Keratinocyte (primary cell): ENCODE data around the gene NRF1. TPM values are rescaled to one million over a fixed set of nuclear protein-coding genes. Genes with fewer than 3 reads are reported as not detected.

ENCODE experiments used
- DNase-seq: peaks from one replicate; pipeline ENCODE4 v3.0.0-alpha.2; 2011; ENCODE audit warnings: low read depth, missing footprints, low spot score
- FAIRE-seq: peaks from 2 replicates; lab custom pipeline; 2011; peaks lifted over from hg19 to GRCh38; lab: Jason Lieb, UNC
- H2AFZ ChIP-seq: 2 replicates; pipeline ENCODE4 v1.6.0; 2012; ENCODE audit warnings: low read length, control low read depth, inconsistent platforms; ENCODE audit not compliant: control insufficient read depth
- H3K27ac ChIP-seq: 2 replicates; pipeline ENCODE4 v1.5.1; 2011; ENCODE audit warnings: low read length; ENCODE audit not compliant: control insufficient read depth, insufficient read depth
- H3K27me3 ChIP-seq: 3 replicates; pipeline ENCODE4 v1.6.0; 2011; ENCODE audit warnings: low read length; ENCODE audit not compliant: control insufficient read depth, insufficient read depth; ENCODE audit errors: extremely low read depth
- H3K36me3 ChIP-seq, 2 experiments: 2 replicates in 1 of 2; 3 replicates in 1 of 2; pipeline ENCODE4 v1.5.1; 2011; ENCODE audit warnings: low read length in 2 of 2, mild to moderate bottlenecking in 1 of 2; ENCODE audit not compliant: control insufficient read depth in 2 of 2, insufficient read depth in 2 of 2; ENCODE audit errors: extremely low read depth in 1 of 2
- H3K4me1 ChIP-seq: 3 replicates; pipeline ENCODE4 v1.5.1; 2011; ENCODE audit warnings: low read length; ENCODE audit not compliant: control insufficient read depth, insufficient read depth; ENCODE audit errors: extremely low read depth
- H3K4me2 ChIP-seq: 3 replicates; pipeline ENCODE4 v1.6.0; 2011; ENCODE audit warnings: low read depth, low read length; ENCODE audit not compliant: control insufficient read depth, insufficient read depth; ENCODE audit errors: extremely low read depth
- H3K4me3 ChIP-seq, 3 experiments: fragments of 200-600 bp in 1 of 3; sonication (generic) in 1 of 3; 2 replicates in 2 of 3; 3 replicates in 1 of 3; pipeline ENCODE4 v1.5.1; 2011 to 2016; ENCODE audit warnings: low read length in 3 of 3, mild to moderate bottlenecking in 3 of 3, control low read depth in 2 of 3, inconsistent platforms in 1 of 3, low read depth in 1 of 3, mixed read lengths in 1 of 3, mixed run types in 1 of 3, moderate library complexity in 1 of 3; ENCODE audit not compliant: control insufficient read depth in 2 of 3, insufficient read depth in 2 of 3; ENCODE audit errors: extremely low read depth in 1 of 3
- H3K79me2 ChIP-seq: 2 replicates; pipeline ENCODE4 v1.6.0; 2012; ENCODE audit warnings: low read length; ENCODE audit not compliant: control insufficient read depth, insufficient read depth
- H3K9ac ChIP-seq: 3 replicates; pipeline ENCODE4 v1.6.0; 2011; ENCODE audit warnings: low read length; ENCODE audit not compliant: control insufficient read depth, insufficient read depth; ENCODE audit errors: extremely low read depth
- H3K9me1 ChIP-seq: 3 replicates; pipeline ENCODE4 v1.6.0; 2011; ENCODE audit warnings: low read length; ENCODE audit not compliant: control insufficient read depth, insufficient read depth; ENCODE audit errors: extremely low read depth
- H3K9me3 ChIP-seq: 2 replicates; pipeline ENCODE4 v1.5.1; 2012; ENCODE audit warnings: low read depth, low read length; ENCODE audit not compliant: control insufficient read depth
- H4K20me1 ChIP-seq: 3 replicates; pipeline ENCODE4 v1.6.0; 2011; ENCODE audit warnings: low read length; ENCODE audit not compliant: control insufficient read depth, insufficient read depth; ENCODE audit errors: extremely low read depth
- EZH2 ChIP-seq: IDR thresholded peaks from one replicate; pipeline ENCODE4 v1.6.1; 2012; ENCODE audit warnings: inconsistent platforms, mild to moderate bottlenecking, low read length, moderate library complexity
- dilution Hi-C: fragments of 300-500 bp; cut with MboI; formaldehyde crosslinking; loops from one replicate; pipeline ENCODE4 v1.7.0; 2020; ENCODE audit warnings: low sequenced_read_pairs; ENCODE audit not compliant: extremely low pct_ligation_motif_present
- polyA plus RNA-seq, 5 experiments: library from polyadenylated mRNA; depleted of rRNA in 3 of 5; stranded (reverse) in 3 of 5; stranded (forward) in 1 of 5; unstranded in 1 of 5; fragments of >200 nt; gene quantifications; 1 replicate in 1 of 5; 2 replicates in 3 of 5; 3 replicates in 1 of 5; pipeline versions ENCODE4 v1.2.1 to v1.2.3, GENCODE V29; 2011 to 2012; ENCODE audit warnings: missing spikeins in 2 of 5, low read depth in 1 of 5, low replicate concordance in 1 of 5
- TF ChIP-seq, protein P1 (sequence below), 3 experiments: IDR thresholded peaks in 1 of 3; conservative IDR thresholded peaks in 1 of 3; optimal IDR thresholded peaks in 1 of 3; 2 replicates in 2 of 3; 3 replicates in 1 of 3; pipeline versions ENCODE3 to v1.5.1; 2011; ENCODE audit warnings: low read length in 3 of 3, mild to moderate bottlenecking in 3 of 3, moderate library complexity in 2 of 3, control low read depth in 1 of 3, inconsistent platforms in 1 of 3; ENCODE audit not compliant: insufficient read depth in 2 of 3; ENCODE audit errors: extremely low read depth in 1 of 3

NRF1 gene
- polyA plus RNA-seq, 1 donor (not counting 4 experiments of a cell fraction or from before 2014, with no cell fraction given), result 12.6 TPM

DNA sequence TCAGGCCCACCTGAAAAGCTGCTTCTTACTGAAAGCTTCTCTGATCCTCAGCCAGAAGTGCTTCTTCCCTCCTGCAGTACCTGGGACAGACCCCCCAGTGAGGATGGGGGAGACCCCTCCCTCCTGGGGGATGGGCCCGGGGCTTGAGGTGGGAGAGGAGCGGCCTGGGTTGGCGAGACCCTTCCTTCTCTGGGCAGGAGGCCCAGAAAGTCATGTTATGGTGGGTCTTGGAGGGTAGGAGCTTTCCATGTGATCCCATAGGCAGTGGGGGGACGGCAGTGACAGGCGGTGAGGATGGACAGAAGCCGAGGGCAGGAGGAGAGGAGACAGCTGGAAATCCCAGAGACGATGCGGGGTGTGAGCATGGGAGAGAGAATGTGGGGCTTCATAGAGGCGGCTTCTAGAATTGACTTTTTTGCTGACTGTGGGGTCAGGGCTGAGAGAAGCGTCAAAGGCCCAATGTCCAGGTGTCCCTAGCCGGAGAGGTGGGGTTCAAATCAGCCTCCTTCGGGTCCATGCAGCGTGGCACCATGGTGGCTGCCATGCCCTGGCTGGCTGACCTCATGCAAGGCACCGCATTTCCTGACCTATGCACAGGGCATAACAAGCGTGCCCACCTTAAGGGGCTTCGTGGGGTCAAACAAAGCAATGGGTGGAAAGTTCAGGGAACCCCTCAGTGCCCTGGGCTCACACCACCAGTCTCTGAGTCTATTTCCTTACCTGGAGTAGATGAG, 187.3 kb downstream of the NRF1 start:
- TF ChIP-seq, protein P1, sequence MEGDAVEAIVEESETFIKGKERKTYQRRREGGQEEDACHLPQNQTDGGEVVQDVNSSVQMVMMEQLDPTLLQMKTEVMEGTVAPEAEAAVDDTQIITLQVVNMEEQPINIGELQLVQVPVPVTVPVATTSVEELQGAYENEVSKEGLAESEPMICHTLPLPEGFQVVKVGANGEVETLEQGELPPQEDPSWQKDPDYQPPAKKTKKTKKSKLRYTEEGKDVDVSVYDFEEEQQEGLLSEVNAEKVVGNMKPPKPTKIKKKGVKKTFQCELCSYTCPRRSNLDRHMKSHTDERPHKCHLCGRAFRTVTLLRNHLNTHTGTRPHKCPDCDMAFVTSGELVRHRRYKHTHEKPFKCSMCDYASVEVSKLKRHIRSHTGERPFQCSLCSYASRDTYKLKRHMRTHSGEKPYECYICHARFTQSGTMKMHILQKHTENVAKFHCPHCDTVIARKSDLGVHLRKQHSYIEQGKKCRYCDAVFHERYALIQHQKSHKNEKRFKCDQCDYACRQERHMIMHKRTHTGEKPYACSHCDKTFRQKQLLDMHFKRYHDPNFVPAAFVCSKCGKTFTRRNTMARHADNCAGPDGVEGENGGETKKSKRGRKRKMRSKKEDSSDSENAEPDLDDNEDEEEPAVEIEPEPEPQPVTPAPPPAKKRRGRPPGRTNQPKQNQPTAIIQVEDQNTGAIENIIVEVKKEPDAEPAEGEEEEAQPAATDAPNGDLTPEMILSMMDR (optimal IDR thresholded peaks at IDR 0.05 in 1 of 3, IDR thresholded peaks at IDR 0.05 in 1 of 3, conservative IDR thresholded peaks at IDR 0.05 in 1 of 3; ENCODE audit: extremely low read depth in 1 of 3, insufficient read depth in 2 of 3, low read length in 3 of 3), result no peak
- no peak for TF ChIP-seq EZH2
- H3K27ac ChIP-seq, result no peak overlapping the region
- H3K4me1 ChIP-seq, result no peaks in the 10 kb centered on the region
- no peaks in the 10 kb centered on the region for H3K36me3 ChIP-seq
- no peaks in the 10 kb centered on the region for H3K27me3 ChIP-seq
- H3K9ac ChIP-seq, result no peak overlapping the region
- no peaks in the 10 kb centered on the region for H3K9me3 ChIP-seq
- no peaks in the 10 kb centered on the region for H3K9me1 ChIP-seq
- no peaks in the 10 kb centered on the region for H3K79me2 ChIP-seq
- no peaks in the 10 kb centered on the region for H4K20me1 ChIP-seq
- FAIRE-seq, result no peak
- dilution Hi-C loops, result no loop called here
- no peak overlapping the region for H3K4me2 ChIP-seq
- no peak for DNase-seq
- H3K4me3 ChIP-seq, result no peak overlapping the region
- H2AFZ ChIP-seq, result no peak overlapping the region

DNA sequence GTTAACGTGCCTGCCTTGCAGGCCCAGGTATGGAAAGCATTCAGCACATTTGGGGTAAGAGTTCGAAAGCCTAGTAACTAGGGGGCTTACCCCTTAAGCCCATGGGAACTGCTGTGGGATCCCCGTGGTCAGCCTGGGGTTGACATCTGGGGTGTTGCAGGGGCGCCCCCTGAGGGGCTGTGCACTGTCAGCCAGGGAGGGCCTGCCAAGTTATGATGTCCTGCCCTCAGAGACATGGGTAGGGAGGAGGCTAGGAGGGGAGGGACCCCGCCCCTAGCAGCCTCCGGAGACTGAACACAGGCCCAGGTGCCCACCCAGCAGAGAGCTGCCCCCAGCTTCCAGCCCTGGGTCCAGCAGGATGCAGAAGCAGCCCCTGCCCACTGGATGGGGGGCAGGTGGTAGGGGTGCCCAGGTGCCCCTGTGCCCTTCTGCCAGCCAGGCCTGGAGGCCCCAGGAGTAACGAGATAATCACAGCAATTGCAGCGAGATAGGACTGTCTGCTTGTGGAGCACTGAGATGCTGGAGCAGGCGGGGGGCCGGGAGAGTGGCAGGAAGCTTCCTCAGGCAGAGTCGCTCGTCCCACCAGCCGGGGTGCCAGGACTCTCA, 187.9 kb downstream of the NRF1 start:
- Histone ChIP-seq H3K4me3 (no peak overlapping the region), H2AFZ (no peak overlapping the region), H3K36me3 (no peaks in the 10 kb centered on the region), H3K79me2 (no peaks in the 10 kb centered on the region), H3K27me3 (no peaks in the 10 kb centered on the region), H4K20me1 (no peaks in the 10 kb centered on the region), H3K9me1 (no peaks in the 10 kb centered on the region), H3K9me3 (no peaks in the 10 kb centered on the region), H3K9ac (no peak overlapping the region), H3K4me2 (no peak overlapping the region), H3K4me1 (no peaks in the 10 kb centered on the region), H3K27ac (no peak overlapping the region)
- DNase-seq (no peak), FAIRE-seq (no peak)
- TF ChIP-seq, protein P1 (optimal IDR thresholded peaks at IDR 0.05 in 1 of 3, IDR thresholded peaks at IDR 0.05 in 1 of 3, conservative IDR thresholded peaks at IDR 0.05 in 1 of 3; ENCODE audit: extremely low read depth in 1 of 3, insufficient read depth in 2 of 3, low read length in 3 of 3), result no peak
- TF ChIP-seq EZH2, result no peak
- dilution Hi-C loops, result no loop called here
